GM12873 (cell line): Measurements from ENCODE around the gene KCTD1.

ENCODE experiments used
- TF ChIP-seq, protein P1 (sequence below): IDR thresholded peaks from 2 replicates; pipeline ENCODE4 v1.5.1; 2012; ENCODE audit warnings: low read depth, mild to moderate bottlenecking, moderate library complexity, low read length, control low read depth; ENCODE audit not compliant: insufficient read depth; ENCODE audit errors: missing control alignments

Gene KCTD1

DNA sequence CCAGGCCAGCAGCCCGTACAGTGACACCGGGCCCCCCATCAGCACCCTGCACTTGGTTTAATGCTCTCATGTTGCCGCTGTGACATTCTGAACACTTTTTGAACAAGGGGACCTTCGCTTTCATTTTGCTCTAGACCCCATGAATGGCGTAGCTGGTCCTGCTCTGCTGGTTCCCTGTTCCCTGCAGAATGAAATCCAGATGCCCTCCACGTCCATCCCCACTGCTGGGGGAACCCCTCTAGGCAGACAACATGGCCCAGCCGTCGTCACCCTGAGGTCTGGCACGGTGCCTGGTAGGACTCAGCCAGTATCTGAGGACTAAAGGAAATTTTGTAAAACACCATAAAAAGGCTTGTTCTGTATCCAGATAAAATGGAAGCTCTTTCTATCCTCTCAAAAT is 128.6 kb downstream of the KCTD1 start:
- TF ChIP-seq, protein P1, sequence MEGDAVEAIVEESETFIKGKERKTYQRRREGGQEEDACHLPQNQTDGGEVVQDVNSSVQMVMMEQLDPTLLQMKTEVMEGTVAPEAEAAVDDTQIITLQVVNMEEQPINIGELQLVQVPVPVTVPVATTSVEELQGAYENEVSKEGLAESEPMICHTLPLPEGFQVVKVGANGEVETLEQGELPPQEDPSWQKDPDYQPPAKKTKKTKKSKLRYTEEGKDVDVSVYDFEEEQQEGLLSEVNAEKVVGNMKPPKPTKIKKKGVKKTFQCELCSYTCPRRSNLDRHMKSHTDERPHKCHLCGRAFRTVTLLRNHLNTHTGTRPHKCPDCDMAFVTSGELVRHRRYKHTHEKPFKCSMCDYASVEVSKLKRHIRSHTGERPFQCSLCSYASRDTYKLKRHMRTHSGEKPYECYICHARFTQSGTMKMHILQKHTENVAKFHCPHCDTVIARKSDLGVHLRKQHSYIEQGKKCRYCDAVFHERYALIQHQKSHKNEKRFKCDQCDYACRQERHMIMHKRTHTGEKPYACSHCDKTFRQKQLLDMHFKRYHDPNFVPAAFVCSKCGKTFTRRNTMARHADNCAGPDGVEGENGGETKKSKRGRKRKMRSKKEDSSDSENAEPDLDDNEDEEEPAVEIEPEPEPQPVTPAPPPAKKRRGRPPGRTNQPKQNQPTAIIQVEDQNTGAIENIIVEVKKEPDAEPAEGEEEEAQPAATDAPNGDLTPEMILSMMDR: no peak

DNA sequence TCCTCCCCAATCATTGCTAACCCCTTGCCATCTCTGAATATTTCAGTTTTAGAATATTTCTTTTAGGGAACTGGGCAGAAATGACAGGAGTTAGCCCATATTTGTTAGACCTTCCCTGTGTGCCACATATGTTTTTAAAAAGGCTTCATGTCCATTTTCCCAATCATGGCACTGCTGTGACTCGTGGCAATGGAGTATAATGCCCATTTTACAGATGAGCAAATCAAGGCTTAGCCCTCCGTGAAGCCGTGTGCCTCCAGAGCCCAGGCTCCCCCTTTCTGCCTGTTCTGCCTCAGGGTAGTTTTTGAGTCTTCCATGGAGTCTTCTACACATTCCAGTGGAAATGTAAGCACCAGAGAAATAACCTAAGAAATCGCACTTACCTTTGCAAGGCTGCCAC is 130.1 kb downstream of the KCTD1 start:
- TF ChIP-seq, protein P1: no peak

- TF ChIP-seq, protein P1: no peak
Measured at GRCh38 chr18:26417190-26417589, 131.2 kb downstream of the KCTD1 start.

- TF ChIP-seq, protein P1: no peak
Measured at GRCh38 chr18:26416652-26417150, 131.7 kb downstream of the KCTD1 start.

- TF ChIP-seq, protein P1: no peak
Measured at GRCh38 chr18:26415631-26416030, 132.7 kb downstream of the KCTD1 start.

DNA sequence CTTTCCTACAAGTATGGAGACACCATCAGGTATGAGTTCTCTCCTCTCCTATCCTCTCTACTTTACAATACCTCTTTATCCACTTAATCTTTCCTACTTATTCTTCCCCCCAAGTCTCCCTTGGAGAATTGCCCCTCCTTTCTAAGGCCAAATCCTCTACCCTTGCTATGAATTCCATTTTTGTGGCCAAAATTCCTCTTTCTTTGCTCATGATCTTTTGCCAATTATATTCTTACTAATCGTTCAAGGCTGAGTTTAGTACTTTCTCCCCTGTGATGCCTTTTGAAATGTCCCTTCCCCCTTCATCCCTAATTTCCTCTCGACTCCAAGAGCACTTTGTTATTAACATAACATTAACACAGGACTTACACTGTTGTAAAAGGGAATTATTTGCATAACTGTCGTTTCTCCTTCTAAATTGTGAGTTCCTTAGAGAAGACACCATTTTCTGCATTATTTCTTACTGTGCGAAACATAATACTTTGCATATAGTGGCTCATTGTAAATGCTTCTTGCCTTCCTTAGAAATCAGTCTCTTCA is 133.4 kb downstream of the KCTD1 start:
- TF ChIP-seq, protein P1: no peak

DNA sequence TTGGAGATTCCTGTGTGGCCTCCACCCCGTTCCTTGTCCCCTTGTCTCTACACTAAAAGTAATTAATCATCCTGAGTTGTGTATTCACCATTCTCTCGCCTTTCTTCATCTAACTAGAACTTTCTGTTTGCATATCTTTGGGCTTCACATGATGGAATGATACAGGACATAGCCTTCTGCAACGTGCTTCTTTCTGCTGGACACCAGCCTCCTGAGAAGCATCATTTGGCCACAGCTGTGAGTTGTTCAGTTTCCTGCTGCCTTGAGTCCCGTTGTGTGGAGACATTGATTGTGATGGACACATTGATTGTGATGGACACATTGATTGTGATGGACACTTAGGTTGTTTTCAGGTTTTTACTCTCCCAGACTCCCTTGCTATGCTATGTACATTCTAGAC is 139.3 kb downstream of the KCTD1 start:
- TF ChIP-seq, protein P1: no peak
